Panc1 (cell line): Measurements from ENCODE around the gene SBF2. TPM values are rescaled to one million over a fixed set of nuclear protein-coding genes. Genes with fewer than 3 reads are reported as not detected.
"Not testable (repeated sequence)": the region's sequence is repeated elsewhere in the genome, so short reads cannot be mapped to it uniquely, and the experiment has no call there.

Source experiments
- ATAC-seq: fragments of 200-7000 bp; cut with Tn5 transposase; 2 replicates; pipeline ENCODE4 v1.9.1; 2020; ENCODE audit warnings: mild to moderate bottlenecking, moderate library complexity
- BruUV-seq: library from RNA; stranded (reverse); fragments of 400-500 nt; replicated peaks from 2 replicates; lab custom pipeline; 2021; lab: Mats Ljungman, UMichigan
- CTCF ChIA-PET: fragments of 300-600 bp; sonication (Branson Sonifier 250); formaldehyde crosslinking; loops from one replicate; lab custom pipeline; 2022; ENCODE audit warnings: antibody characterized with exemption; lab: Charles Lee
- POLR2A ChIA-PET: fragments of 300-600 bp; sonication (Branson Sonifier 250); formaldehyde crosslinking; loops from one replicate; lab custom pipeline; 2022; ENCODE audit warnings: antibody characterized with exemption; lab: Charles Lee
- DNase-seq: peaks from one replicate; pipeline ENCODE4 v3.0.0-alpha.2; 2010; ENCODE audit warnings: low read depth, low spot score
- H3K27ac ChIP-seq: 2 replicates; pipeline ENCODE4 v1.5.1; 2011; ENCODE audit warnings: mild to moderate bottlenecking, low read length, inconsistent platforms
- H3K27me3 ChIP-seq: fragments of 200-500 bp; sonication (Bioruptor generic); 2 replicates; pipeline ENCODE4 v1.6.0; 2014; ENCODE audit warnings: low read length, inconsistent platforms; ENCODE audit not compliant: control insufficient read depth, insufficient read depth
- H3K36me3 ChIP-seq: fragments of 200-500 bp; sonication (Bioruptor generic); 2 replicates; pipeline ENCODE4 v1.5.1; 2014; ENCODE audit warnings: inconsistent platforms, mild to moderate bottlenecking, low read length, moderate library complexity; ENCODE audit not compliant: control insufficient read depth, insufficient read depth
- H3K4me1 ChIP-seq: 2 replicates; pipeline ENCODE4 v1.5.1; 2011; ENCODE audit warnings: inconsistent platforms, mild to moderate bottlenecking, low read length, moderate library complexity; ENCODE audit not compliant: control insufficient read depth, insufficient read depth
- H3K4me3 ChIP-seq, 2 experiments: 2 replicates each; pipeline ENCODE4 v1.5.1; 2011 to 2012; ENCODE audit warnings: low read depth in 2 of 2, low read length in 2 of 2, mild to moderate bottlenecking in 2 of 2, inconsistent platforms in 1 of 2, moderate library complexity in 1 of 2
- H3K9me3 ChIP-seq: fragments of 200-500 bp; sonication (Bioruptor generic); 2 replicates; pipeline ENCODE4 v1.5.1; 2014; ENCODE audit warnings: low read depth, mild to moderate bottlenecking, inconsistent platforms, low read length, moderate library complexity; ENCODE audit not compliant: control insufficient read depth, insufficient read depth
- POLR2AphosphoS5 ChIP-seq: IDR thresholded peaks from 2 replicates; pipeline ENCODE4 v1.6.1; 2012; ENCODE audit warnings: mild to moderate bottlenecking, low read depth, low read length, moderate library complexity
- SIN3A ChIP-seq: IDR thresholded peaks from 2 replicates; pipeline ENCODE4 v1.6.1; 2012; ENCODE audit warnings: low read depth, mild to moderate bottlenecking, low read length, moderate library complexity, borderline replicate concordance; ENCODE audit not compliant: insufficient read depth
- TCF7L2 ChIP-seq: IDR thresholded peaks from 2 replicates; pipeline ENCODE4 v1.6.1; 2011; ENCODE audit warnings: mild to moderate bottlenecking, low read depth, low read length, inconsistent platforms
- in situ Hi-C: cut with HindIII; loops from 2 replicates; pipeline ENCODE4 v1.10.0; 2016; ENCODE audit warnings: low sequenced_read_pairs, low pct_unique_long_range_greater_than_20kb
- intact Hi-C: fragments of 100-400 bp; cut with micrococcal nuclease; formaldehyde crosslinking; loops from one replicate; pipeline ENCODE4 v1.10.0; 2022; ENCODE audit not compliant: unreplicated experiment
- total RNA-seq: library from RNA; stranded (reverse); gene quantifications from one replicate; pipeline ENCODE4 v1.2.1, GENCODE V29; 2021; ENCODE audit not compliant: unreplicated experiment
- TF ChIP-seq, protein P1 (sequence below): fragments of 450-650 bp; IDR thresholded peaks from 2 replicates; pipeline ENCODE4 v1.5.1; 2017; ENCODE audit warnings: mild to moderate bottlenecking
- TF ChIP-seq, protein P2 (sequence below), 2 experiments: IDR thresholded peaks; 2 replicates each; pipeline ENCODE4 v1.6.1; 2011 to 2012; ENCODE audit warnings: low read depth in 2 of 2, control low read depth in 1 of 2, low read length in 1 of 2, mild to moderate bottlenecking in 1 of 2, moderate library complexity in 1 of 2; ENCODE audit not compliant: insufficient read depth in 1 of 2

The SBF2 gene
- total RNA-seq, 1 experiment from 2014 or later = 65.0 TPM

GRCh38 chr11:9941991-9942390 lies 352.0 kb downstream of the SBF2 start:
- no TSS peak for BruUV-seq
- Histone ChIP-seq H3K4me3 (no peak overlapping the region), H3K4me1 (no peaks in the 10 kb centered on the region), H3K27me3 (no peaks in the 10 kb centered on the region), H3K27ac (no peak overlapping the region; the same call in 1 of the 2 replicates), H3K9me3 (no peaks in the 10 kb centered on the region), H3K36me3 (no peaks in the 10 kb centered on the region)
- POLR2A ChIA-PET = interaction anchor here (0.6 kb wide), 1 partner anchor 363 kb away, joined by 9 read pairs; the partner anchor contains the start of gene ADM
- TF ChIP-seq, protein P1, sequence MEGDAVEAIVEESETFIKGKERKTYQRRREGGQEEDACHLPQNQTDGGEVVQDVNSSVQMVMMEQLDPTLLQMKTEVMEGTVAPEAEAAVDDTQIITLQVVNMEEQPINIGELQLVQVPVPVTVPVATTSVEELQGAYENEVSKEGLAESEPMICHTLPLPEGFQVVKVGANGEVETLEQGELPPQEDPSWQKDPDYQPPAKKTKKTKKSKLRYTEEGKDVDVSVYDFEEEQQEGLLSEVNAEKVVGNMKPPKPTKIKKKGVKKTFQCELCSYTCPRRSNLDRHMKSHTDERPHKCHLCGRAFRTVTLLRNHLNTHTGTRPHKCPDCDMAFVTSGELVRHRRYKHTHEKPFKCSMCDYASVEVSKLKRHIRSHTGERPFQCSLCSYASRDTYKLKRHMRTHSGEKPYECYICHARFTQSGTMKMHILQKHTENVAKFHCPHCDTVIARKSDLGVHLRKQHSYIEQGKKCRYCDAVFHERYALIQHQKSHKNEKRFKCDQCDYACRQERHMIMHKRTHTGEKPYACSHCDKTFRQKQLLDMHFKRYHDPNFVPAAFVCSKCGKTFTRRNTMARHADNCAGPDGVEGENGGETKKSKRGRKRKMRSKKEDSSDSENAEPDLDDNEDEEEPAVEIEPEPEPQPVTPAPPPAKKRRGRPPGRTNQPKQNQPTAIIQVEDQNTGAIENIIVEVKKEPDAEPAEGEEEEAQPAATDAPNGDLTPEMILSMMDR = no peak
- no peak for TF ChIP-seq TCF7L2
- TF ChIP-seq, protein P2, sequence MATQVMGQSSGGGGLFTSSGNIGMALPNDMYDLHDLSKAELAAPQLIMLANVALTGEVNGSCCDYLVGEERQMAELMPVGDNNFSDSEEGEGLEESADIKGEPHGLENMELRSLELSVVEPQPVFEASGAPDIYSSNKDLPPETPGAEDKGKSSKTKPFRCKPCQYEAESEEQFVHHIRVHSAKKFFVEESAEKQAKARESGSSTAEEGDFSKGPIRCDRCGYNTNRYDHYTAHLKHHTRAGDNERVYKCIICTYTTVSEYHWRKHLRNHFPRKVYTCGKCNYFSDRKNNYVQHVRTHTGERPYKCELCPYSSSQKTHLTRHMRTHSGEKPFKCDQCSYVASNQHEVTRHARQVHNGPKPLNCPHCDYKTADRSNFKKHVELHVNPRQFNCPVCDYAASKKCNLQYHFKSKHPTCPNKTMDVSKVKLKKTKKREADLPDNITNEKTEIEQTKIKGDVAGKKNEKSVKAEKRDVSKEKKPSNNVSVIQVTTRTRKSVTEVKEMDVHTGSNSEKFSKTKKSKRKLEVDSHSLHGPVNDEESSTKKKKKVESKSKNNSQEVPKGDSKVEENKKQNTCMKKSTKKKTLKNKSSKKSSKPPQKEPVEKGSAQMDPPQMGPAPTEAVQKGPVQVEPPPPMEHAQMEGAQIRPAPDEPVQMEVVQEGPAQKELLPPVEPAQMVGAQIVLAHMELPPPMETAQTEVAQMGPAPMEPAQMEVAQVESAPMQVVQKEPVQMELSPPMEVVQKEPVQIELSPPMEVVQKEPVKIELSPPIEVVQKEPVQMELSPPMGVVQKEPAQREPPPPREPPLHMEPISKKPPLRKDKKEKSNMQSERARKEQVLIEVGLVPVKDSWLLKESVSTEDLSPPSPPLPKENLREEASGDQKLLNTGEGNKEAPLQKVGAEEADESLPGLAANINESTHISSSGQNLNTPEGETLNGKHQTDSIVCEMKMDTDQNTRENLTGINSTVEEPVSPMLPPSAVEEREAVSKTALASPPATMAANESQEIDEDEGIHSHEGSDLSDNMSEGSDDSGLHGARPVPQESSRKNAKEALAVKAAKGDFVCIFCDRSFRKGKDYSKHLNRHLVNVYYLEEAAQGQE (IDR thresholded peaks at IDR 0.05; ENCODE audit: insufficient read depth in 1 of 2, low read depth in 2 of 2, low read length in 1 of 2) = no peak
- no peak for TF ChIP-seq POLR2AphosphoS5
- TF ChIP-seq SIN3A = no peak
- DNase-seq (no peak), ATAC-seq (no peak)
- CTCF ChIA-PET = interaction anchor here (0.7 kb wide), 1 partner anchor 59 kb away, joined by 3 read pairs; no protein-coding TSS in a partner anchor
- intact Hi-C loops (no loop called here), in situ Hi-C loops (no loop called here)

DNA sequence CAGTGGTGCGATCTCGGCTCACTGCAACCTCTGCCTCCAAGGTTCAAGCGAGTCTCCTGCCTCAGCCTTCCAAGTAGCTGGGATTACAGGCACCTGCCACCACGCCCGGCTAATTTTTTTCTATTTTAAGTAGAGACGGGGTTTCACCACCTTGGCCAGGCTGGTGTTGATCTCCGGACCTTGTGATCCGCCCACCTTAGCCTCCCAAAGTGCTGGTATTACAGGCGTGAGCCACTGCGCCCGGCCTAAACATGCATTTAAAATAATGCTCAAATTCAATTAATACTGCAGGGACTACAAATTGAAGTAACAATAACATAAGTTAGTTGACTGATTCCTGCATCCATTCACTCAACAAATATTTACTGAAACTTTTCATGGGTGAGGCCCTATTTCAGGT lies 354.9 kb downstream of the SBF2 start:
- peak overlapping the region; percentile 9; the same call in 1 of the 2 replicates for H3K27ac ChIP-seq
- POLR2A ChIA-PET, BruUV-seq, H3K4me1 ChIP-seq, CTCF ChIA-PET, in situ Hi-C loops, H3K36me3 ChIP-seq, intact Hi-C loops, H3K4me3 ChIP-seq, H3K27me3 ChIP-seq, DNase-seq, H3K9me3 ChIP-seq, ATAC-seq: not testable (repeated sequence)

DNA sequence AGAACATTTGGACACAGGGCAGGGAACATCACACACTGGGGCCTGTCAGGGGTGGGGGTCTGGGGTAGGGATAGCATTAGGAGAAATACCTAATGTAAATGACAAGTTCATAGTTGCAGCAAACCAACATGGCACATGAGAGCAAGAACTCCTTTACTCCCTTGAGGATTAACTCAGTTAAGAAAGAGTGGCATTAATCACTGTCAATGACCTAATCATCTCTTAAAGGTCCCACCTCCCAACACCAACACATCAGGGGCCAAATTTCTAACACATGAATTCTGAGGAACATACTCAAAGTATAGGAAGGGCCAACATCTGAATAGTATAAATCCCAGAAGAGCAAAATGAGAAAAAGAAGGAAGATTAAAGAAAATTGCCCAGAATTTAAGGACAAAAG lies 357.3 kb downstream of the SBF2 start:
- no peak overlapping the region for H3K27ac ChIP-seq
- ChIA-PET CTCF (no interaction called here), POLR2A (no interaction called here)
- H3K36me3 ChIP-seq = no peaks in the 10 kb centered on the region
- intact Hi-C loops (no loop called here), in situ Hi-C loops (no loop called here)
- no peaks in the 10 kb centered on the region for H3K9me3 ChIP-seq
- no peak overlapping the region for H3K4me3 ChIP-seq
- no TSS peak for BruUV-seq
- H3K4me1 ChIP-seq = no peaks in the 10 kb centered on the region
- ATAC-seq (no peak), DNase-seq (no peak)
- TF ChIP-seq SIN3A = no peak
- TF ChIP-seq TCF7L2 = no peak
- no peak for TF ChIP-seq POLR2AphosphoS5
- TF ChIP-seq, protein P1 = no peak
- TF ChIP-seq, protein P2 (IDR thresholded peaks at IDR 0.05; ENCODE audit: insufficient read depth in 1 of 2, low read depth in 2 of 2, low read length in 1 of 2) = no peak
- H3K27me3 ChIP-seq = no peaks in the 10 kb centered on the region
